GM19397 (cell line): ENCODE data around the gene NRXN2.
"Not testable (repeated sequence)": the region's sequence is repeated elsewhere in the genome, so short reads cannot be mapped to it uniquely, and the experiment has no call there.

Experiments
- ATAC-seq: cut with Tn5 transposase; IDR thresholded peaks from one replicate; pipeline ENCODE4 v1.9.1; 2021; ENCODE audit warnings: mild to moderate bottlenecking, moderate library complexity; ENCODE audit not compliant: unreplicated experiment

Gene NRXN2

DNA sequence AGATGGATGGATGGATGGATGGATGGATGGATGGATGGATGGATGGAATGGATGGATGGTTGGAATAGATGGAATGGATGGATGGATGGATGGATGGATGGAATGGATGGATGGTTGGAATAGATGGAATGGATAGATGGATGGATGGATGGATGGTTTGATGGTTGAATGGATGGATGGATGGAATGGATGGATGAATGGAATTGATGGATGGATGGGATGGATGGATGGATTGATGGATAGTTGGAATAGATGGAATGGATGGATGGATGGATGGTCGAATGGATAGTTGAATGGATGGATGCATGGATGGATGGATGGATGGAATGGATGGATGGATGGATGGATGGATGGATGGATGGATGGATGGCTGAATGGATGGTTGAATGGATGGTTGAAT is 127.1 kb downstream of the NRXN2 start:
- ATAC-seq: not testable (repeated sequence)

DNA sequence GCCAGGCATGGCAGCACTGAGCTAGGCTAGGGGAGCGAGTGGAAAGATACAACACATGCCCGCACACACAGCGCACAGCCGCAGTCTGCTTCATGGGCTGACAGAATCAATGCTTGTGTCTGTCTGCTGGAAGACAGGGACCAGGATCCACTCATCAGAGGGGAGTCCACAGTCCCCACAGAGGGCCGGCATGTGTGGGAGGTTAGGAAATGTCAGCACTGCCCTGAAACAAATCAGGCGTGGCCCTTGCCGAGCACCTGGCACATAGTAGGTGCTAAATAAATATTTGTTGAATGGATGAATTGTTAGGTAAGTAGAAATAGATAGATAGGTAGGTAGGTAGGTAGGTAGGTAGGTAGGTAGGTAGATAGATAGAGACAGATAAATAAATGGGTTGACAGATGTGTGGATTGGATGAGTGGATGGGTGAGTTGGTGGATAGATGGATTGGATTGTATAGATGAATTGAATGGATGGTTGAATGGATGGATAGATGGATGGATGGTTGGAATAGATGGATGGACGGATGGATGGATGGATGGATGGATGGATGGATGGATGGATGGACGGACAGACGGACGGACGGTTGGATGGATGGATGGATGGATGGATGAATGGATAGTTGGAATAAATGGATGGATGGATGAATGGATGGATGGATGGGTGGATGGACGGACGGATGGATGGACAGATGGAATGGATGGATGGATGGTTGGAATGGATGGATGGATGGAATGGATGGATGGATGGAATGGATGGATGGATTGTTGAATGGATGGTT is 128.6 kb downstream of the NRXN2 start:
- no peak for ATAC-seq

DNA sequence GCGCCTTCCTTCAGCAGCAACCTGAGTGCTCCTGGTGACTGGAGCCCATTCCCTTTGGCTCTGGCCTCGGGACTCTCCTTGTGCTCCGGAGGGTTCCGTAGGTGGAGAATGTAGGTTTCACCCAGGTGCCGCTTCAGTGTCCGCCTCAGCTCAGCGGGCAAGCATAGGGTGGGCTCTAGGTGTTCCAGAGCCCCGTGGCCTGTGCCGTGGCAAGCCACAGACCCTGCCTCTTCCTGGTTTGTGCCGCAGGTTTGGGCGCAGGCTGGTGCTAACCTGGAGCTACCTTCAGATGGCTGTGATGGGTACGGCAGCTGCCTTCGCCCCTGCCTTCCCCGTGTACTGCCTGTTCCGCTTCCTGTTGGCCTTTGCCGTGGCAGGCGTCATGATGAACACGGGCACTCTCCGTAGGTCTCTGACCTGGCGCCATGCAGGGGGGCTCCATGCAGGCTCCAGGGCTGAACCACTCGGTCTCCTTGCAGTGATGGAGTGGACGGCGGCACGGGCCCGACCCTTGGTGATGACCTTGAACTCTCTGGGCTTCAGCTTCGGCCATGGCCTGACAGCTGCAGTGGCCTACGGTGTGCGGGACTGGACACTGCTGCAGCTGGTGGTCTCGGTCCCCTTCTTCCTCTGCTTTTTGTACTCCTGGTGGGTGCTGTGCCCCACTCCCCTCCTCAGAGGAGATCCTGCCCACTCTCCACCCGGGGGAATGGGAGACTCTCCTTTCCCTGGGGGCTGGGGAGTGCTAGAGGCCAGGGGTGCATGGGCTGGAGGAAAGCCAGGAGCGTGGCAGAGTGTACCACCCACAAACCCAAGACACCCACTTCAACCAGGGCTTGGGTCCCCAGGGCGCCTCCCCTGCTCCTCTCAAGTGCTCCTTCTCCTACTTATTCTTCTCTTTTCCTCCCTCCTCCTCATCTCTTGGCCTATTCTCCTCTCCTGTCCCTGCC is 129.6 kb downstream of the NRXN2 start:
- ATAC-seq: no peak

DNA sequence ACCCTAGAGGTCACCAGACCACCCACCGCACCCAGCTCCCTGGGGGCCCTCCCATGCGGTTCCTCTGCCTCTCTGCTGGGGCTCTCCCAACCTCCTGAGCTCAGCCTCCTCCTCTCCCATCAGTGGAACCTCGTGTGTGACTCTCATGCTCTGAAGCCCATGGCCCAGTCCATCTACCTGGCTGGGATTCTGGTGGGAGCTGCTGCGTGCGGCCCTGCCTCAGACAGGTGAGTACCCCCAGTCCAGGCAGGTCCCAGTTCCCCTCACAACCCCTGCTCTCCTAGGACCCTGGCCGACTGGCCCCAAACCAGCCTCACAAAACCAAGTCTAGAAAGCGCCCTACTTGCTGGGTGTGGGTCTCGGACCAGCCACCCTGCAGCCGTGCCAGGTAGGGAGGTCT is 130.3 kb downstream of the NRXN2 start:
- ATAC-seq: no peak

DNA sequence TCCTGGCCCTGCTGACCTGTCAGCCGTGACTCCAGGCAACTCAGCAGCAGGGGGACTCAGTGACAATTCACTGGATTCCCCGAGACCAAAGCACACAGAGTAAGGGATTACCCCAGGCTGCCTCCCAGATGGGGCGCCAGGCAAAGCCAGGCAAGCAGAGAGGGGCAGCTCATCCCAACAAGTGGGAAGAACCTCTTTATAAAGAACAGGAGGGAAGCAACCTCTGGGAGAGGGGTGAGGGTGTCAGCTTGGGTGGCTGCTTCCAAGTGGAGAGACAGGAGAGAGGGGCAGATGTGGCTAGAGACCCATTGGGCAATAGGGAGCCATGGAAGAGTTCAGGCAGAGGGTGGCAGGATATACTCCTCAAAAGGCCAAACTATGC is 130.8 kb downstream of the NRXN2 start:
- ATAC-seq: no peak

DNA sequence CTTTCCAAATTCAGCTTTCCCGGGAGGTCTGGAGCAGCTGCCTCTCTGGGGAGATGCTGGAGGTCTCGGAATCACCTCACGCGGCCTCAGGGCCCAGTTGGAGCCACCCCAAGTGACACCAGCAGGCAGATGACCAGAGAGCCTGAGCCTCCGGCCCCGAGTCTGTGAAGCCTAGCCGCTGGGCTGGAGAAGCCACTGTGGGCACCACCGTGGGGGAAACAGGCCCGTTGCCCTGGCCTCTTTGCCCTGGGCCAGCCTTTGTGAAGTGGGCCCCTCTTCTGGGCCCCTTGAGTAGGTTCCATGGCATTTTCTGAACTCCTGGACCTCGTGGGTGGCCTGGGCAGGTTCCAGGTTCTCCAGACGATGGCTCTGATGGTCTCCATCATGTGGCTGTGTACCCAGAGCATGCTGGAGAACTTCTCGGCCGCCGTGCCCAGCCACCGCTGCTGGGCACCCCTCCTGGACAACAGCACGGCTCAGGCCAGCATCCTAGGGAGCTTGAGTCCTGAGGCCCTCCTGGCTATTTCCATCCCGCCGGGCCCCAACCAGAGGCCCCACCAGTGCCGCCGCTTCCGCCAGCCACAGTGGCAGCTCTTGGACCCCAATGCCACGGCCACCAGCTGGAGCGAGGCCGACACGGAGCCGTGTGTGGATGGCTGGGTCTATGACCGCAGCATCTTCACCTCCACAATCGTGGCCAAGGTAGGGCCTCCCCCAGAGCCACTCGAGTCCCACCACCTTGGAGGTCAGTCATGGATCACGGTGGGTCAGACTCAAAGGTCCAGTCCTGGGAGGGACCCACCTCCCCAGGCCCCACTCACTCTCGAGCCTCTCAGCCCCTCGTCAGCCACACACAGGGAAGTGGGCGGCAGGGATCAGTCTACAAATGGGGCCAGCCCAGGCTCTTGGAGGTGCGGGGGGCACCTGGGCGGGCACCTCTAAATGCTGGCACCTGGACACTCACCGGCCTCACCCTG is 131.5 kb downstream of the NRXN2 start:
- no peak for ATAC-seq

DNA sequence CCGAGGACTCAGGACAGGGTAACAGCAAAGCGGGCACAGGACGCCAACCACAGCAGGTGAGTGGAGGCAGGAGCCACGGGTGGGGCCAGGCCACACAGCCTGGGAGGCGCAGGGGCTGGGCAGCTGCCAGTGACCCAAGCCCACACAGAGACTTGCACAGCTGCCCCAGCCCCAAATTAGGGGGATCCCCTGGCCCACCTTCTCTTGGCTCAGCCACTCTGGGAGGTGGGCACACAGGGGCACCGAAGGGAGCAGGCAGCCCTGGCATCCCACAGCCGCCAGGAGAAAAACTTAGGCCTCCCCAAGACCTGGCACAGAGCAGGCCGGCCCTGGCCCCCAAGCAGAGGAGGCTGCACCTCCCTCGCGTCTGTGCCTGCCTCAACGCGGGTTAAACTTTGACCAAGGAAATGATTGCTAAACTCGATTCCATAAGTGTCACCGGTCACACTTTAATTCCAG is 132.2 kb downstream of the NRXN2 start, which contains the start of gene SLC22A12:
Gene SLC22A12 (plus strand): TSS at position 458 of the 459 bp plus-strand sequence. CDS start 337 bp downstream, outside the sequence.
- ATAC-seq: no peak

DNA sequence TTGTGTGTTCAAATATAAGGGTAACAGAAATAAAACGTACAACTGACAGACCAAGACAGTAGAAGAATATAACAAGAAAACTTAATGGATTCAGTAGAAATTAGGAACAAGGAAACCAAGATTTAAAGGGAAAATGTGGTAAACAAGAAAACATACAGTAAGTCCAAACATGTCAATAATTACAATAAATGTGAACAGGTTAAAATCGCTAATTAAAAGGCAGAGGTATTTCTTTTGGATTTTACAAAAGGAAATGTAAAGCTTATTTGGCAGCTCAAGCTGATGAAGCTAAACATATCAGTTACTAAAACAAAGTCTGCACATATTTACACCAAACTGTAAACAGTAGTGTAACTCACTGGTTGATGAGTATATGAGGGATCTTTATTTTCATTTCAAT is 134.3 kb downstream of the NRXN2 start:
- no peak for ATAC-seq

DNA sequence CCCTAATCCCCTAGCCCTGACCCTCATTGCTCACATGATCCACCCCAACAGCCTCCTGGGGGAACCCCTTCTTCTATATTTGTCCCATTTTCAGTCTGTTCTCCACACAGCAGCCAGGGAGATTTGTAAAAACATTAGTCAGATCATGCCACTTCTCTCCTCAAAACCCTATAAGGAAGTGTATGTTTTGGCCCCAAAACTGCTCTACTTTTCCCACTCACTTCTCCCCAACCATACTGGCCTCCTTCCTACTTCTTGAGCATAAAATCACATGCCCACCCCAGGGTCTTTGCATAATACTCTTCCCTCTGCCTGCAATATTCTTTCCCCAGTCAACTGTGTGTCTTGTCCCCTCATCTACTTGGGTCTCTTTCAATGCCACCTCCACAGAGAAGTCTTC is 136.6 kb downstream of the NRXN2 start:
- no peak for ATAC-seq

DNA sequence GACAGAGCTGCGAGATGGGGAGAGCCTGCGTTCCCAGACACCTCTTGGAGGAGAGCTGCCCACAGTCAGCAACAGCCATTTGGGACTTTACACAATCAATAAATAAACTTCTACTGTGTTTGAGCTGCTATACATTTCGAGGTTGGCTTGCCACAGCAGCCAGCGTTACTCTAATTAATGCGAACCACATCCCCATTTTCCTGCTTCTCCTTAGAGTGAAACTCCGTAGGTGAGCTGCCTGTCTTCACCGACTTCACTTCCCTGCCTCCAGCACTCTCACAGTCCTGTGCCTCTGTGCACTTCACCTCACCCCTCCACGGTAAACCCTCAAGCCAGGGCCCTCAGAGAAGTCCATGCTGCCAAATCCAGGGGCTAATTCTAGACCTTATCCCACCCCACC is 137.8 kb downstream of the NRXN2 start:
- ATAC-seq: no peak

DNA sequence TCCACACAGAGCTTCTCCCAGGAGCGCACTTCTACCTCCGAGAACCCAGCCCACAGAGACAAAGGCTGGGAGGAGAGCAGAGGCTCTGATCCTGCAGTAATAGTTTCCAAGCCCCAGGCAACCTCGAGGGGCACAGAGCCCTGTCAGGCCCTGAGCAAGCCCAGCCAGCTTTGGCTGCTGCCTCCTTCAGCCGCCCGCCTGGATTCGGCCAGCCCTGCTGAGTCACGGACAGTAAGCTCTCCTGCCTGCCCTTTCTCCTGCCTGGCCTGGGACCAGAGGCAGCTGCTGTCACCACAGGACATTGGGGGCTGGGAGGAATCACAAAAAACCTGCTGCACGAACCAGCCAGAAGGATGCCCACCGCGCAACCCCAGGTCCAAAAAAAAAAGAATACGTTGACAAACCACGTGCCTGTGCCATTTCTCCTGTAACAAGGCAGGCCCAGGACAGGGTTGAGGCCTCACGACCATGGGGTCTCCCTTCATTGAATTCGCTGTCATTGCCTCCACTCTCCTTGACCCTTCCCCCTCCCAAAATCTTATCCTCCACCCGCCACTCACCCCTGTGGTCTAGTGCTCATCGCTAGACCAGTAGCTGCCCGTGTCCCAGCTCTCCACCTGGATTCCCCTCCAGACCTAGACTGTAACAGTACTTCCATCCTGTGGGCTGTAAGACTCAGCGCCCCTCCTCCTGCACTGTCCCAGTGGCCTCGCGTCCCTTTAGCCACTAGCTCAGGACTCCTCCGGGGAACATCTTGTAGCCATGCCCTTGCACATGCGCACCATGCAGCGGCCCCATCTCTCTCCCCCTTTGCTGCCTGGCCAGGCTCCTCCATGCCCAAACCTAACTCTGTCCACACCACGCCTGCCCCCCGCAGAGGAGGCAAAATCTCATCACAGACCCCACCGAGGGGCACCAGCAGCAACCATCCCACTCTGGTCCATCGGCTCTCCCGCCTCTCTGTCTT is 139.4 kb downstream of the NRXN2 start:
- no peak for ATAC-seq

DNA sequence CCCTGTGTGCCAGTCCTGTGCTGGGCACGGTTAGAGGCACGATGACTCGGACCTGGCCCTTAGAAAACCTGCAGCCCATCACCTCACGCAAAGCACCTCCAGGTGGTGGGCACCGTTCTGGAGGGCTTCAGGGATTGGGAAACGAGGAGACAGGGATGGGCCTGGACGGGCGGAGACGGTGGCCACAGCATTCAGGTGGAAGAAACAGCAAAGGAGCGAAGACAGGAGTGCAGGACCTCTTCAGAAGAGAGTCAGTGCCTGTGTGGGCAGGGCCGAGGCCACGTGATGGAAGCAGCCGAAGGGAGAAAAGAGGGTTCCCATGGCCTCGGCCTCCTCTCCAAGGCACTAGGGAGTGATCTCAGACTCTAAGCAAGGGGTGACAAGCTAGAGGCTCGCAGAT is 140.1 kb downstream of the NRXN2 start:
- ATAC-seq: no peak

DNA sequence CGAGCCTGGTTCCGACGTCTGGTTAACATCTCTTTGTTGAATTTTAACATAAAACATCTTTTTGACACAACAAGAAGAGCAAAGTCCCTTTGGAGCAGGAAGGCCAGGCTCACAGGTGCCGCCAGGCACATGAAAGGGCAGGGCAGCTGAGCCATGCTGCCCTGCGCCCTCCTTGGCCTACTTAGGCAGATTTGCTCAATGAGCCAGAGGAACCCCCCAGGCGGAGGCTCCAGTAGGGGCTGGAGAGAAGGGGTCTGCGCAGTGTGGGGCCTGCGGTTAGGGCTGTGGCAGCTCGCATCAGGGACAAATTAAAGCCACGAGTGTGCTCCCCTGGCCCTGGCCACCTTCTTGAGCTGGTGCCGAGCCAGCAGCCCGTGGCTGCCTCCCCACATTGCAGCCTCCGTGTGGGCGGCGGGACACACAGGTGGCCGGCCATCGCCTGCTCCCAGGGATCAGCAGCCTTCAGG is 141.9 kb downstream of the NRXN2 start:
- no peak for ATAC-seq

DNA sequence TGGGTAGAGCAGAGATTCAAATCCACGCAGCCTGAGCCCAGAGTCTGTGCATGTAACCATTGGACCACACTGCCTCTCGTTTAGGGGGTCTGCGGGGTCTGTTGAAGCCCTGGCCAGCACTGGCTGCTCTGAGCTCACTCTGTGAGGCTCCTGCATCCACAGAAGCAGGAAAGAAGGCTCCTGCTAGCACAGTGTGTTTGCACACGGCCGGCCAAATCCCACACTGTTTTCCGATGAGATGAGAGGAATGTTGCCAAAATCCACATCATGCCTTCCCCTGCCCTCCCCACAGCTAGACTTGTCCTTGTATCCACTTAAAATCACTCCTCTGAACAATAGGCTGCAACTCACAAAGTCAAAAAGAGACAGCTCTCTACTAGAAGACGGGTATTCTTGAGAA is 142.6 kb downstream of the NRXN2 start:
- ATAC-seq: no peak

DNA sequence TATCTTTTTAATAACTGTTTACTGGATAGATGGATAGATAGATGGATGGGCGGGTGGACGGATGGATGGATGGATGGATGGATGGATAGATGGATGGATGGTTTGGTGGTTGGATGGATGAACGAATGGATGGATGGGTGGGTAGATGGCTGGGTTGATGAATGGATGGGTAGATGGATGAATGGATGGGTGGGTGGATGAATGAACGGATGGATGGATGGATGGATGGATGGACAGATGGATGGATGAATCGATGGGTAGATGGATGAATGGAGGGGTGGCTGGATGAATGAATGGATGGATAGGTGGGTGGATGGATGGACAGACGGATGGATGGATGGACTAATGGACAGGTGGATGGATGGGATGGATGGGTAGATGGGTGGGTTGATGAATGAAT is 145.8 kb downstream of the NRXN2 start:
- no peak for ATAC-seq

DNA sequence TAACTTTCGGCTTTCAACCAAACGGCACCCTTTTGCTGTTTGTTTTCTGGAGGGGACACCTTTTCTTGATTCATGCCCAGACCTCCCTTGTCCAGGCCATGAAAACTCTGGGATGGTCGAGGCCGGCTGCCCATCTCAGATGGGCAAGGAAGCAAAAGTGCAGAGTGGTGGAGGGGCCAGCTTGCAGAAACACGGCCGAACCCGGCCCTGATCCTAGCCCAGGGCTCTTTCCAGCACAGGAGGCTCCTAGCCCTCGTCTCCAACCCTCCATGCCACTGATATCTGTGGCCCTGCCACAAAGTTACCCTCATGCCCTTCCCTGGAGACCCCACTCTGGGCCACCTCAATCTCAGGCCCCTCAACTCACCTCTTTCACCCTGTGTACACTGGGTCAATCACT is 150.9 kb downstream of the NRXN2 start:
- ATAC-seq: no peak

DNA sequence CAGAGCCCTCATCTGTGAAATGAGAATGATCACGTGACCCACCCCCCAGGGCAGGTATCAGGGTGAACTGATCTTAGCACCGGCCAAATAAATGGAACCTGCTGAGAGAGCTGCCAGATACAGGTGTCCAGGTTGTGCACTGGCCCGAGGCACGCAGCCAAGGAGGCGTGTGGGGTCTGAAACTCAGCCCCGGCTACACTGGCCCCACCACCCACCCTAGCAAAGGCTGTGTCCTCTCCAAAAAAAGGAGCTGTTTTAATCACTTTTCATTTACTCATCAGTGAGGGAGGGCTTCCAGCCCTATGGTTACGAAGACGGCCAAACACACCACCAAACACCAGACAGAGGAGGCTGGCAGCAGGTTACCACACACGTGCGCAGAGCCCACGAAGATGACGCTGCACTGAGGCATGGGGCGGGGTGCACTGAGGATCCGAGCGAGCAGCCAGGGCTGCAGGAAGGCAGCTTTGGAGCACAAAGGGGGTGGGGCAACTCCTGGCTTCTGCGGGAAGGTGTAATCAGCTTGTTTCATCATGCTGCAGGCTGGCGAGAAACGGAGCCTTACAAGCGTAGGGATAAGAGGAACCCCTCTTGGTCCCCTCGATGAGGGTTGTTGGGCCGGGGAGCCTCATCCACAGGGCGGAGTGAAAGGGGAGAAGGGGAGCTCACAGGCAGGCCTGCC is 151.4 kb downstream of the NRXN2 start:
- no peak for ATAC-seq

DNA sequence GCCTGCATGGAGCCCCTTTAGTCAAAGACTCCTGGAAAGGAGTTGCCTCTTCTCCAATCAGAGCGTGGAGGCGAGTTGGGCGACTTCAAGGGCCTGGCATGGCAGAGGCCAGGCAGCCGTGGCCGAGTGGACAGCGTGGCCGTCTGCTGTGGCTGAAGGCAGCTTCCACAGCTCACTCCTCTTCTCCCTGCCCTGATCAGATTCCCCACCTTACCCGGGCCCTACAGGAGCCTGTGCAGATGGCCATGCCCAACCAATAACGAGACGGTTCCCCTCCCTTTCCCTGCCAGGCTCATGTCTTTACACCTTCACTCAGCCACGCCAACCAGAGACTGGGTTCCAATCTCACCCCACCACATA is 152.0 kb downstream of the NRXN2 start:
- ATAC-seq: no peak

DNA sequence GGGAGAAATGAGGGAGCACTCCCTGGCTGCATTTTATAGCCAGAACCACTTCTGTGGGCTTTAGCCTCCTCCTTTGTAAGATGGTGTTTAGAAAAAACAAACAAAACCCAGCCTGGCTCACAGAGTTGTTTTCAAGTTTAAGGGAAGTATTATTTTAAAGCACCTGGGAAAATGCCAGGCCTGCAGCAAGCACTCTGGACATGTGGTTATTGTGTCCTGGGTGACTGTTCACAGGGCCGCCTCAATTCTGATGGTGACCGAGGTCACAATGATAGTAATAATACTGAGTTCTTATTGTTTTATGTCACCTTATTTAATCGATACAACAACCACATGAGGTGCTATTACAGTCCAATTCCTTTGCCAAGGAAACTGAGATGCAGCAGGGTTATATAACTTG is 152.7 kb downstream of the NRXN2 start:
- ATAC-seq: no peak
